ENCODE results near the gene ARHGAP10. TPM values are rescaled to one million over a fixed set of nuclear protein-coding genes. Genes with fewer than 3 reads are reported as not detected.

The ARHGAP10 gene
- total RNA-seq, 2 donors from 2014 or later: 30.3 to 69.6 TPM

DNA sequence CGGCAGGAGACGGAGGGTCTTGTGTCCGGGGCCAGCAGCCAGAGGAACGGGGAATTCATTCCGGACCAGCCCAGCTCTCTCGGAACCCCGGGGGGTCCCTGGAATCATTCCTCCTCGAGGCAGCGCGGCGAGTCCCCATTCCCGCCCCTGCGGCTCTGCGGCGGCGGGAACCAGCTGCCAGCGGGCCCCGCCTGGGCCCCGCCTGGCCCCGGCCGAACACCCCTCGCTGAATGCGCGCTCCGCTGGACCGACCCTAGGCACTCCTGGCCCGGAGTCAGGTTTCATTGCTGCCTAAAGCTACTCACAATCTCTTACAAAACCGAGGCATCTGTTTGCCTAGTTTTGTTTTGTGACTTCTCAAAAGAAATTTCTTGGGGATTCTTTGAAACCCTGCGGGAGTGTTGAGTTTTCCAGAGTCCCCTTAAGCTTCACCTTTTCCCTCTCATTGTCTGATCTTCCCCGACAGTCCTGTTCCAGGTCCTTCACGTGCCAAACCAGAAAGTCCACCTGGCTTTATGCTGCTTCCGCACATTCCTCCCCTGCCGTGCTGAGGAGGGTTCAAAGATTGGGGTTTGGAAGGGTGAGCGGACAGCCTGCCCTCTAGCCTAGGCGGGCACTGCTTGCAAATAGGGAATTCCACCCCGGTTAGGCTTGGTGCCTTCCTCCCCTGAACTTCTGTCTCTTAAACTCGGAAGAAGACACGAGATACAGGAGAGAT is 789 bp downstream of the ARHGAP10 start:
- Histone ChIP-seq H3K27me3 (replicated peaks; ENCODE audit: insufficient read depth) (no peaks in the 10 kb centered on the region), H3K9me3 (no peaks in the 10 kb centered on the region), H3K4me3 (peak overlapping the region; percentile 48 to 61), H3K4me1 (replicated peaks) (peaks cover 2% of the 10 kb centered on the region), H3K27ac (peak overlapping the region; percentile 79 to 85), H3K36me3 (no peaks in the 10 kb centered on the region)
- DNase-seq (ENCODE audit: low spot score): no peak
- WGBS: 1% methylated on average over 38 of the region's 38 CpGs
- intact Hi-C loops (cut with DNase I): loop anchor here (5.0 kb wide), 2 partner anchors 100 to 130 kb away; no protein-coding TSS in a partner anchor
- TF ChIP-seq CTCF (IDR thresholded peaks at IDR 0.05): no peak

GRCh38 chr4:147733716-147734344 is 1.9 kb downstream of the ARHGAP10 start:
- H3K27me3 ChIP-seq (replicated peaks; ENCODE audit: insufficient read depth): no peaks in the 10 kb centered on the region
- no peaks in the 10 kb centered on the region for H3K36me3 ChIP-seq
- peak overlapping the region; percentile 79 to 85 for H3K27ac ChIP-seq
- TF ChIP-seq POLR2A (IDR thresholded peaks at IDR 0.05) (no peak), CTCF (IDR thresholded peaks at IDR 0.05) (no peak), POLR2AphosphoS5 (IDR thresholded peaks at IDR 0.05) (no peak)
- peaks cover 2% of the 10 kb centered on the region for H3K4me1 ChIP-seq (replicated peaks)
- intact Hi-C loops (cut with DNase I): loop anchor here (5.0 kb wide), 2 partner anchors 98 to 128 kb away; no protein-coding TSS in a partner anchor
- WGBS: 74% methylated on average over 5 of the region's 5 CpGs
- H3K9me3 ChIP-seq: no peaks in the 10 kb centered on the region
- no peak for DNase-seq (ENCODE audit: low spot score)
- H3K4me3 ChIP-seq: peak overlapping the region; percentile 48 to 61

DNA sequence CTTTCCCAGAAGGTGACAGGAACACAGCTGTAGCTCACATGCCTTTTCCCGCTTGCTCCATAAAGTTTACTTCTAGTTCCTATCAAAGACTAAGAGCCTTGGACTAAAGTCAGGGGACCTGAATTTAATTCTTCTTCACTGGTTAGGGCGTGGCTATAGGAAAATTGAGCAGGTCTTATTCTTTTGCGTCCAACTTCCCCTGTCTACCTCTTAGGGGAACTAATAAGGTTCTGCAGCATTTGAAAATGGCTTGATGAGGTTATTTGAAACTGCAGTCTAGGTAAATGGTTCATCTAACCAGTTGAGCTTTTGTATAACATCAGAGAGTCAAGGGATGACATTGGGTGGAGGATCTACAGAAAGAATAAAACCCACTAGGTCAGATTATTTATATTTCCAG is 2.6 kb downstream of the ARHGAP10 start:
- DNase-seq (ENCODE audit: low spot score): no peak
- TF ChIP-seq CTCF (IDR thresholded peaks at IDR 0.05) (no peak), POLR2A (IDR thresholded peaks at IDR 0.05) (no peak), POLR2AphosphoS5 (IDR thresholded peaks at IDR 0.05) (no peak)
- peaks cover 2% of the 10 kb centered on the region for H3K4me1 ChIP-seq (replicated peaks)
- WGBS: 65% methylated on average over 3 of the region's 3 CpGs
- no peaks in the 10 kb centered on the region for H3K9me3 ChIP-seq
- intact Hi-C loops (cut with DNase I): loop anchor here (5.0 kb wide), 2 partner anchors 98 to 128 kb away; no protein-coding TSS in a partner anchor
- H3K4me3 ChIP-seq: peak overlapping the region; percentile 48 to 61
- H3K27ac ChIP-seq: peak overlapping the region; percentile 21 to 79
- no peaks in the 10 kb centered on the region for H3K27me3 ChIP-seq (replicated peaks; ENCODE audit: insufficient read depth)
- no peaks in the 10 kb centered on the region for H3K36me3 ChIP-seq

DNA sequence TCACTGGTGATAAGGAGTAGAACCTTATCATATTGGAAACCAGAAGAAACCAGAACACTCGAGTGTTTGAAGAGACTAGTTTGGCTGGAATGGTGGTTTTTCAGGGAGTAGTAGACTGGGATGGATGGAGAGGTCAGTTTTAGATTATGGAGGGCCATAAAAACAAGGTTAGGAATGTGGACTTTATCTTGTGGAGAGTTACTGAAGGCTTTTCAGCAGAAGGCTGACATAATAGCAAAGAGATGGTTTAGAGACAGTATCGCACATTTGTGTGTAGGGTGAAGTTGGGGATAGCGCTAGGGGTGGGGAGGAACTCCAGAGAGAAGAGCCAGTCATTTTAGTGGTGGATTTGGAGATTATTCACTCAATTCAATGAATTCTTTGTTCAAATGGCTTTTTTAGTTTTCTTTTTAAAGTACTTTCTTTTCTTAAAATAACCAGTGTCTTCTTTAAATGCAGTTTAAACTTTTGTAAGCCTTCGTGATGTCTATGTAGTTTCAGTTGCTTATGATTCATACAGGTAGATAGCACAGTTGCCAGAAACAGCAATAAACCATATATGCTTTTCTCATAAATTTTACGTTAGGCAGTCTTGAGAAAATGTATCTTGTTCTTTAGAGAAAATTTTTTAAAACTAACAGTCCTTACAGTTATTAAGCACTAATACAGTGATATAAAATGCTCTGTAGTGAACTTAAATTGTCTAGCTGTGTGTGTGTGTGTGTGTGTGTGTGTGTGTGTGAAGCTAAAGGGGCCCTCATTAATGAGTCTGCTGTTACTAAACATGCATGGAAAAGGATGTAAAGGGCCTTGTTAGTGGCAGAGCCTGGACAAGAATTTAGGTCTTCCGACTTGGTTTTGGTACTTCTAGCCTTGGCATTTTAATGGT is 3.8 kb downstream of the ARHGAP10 start:
- Histone ChIP-seq H3K27me3 (replicated peaks; ENCODE audit: insufficient read depth) (no peaks in the 10 kb centered on the region), H3K4me1 (replicated peaks) (peaks cover 2% of the 10 kb centered on the region), H3K36me3 (no peaks in the 10 kb centered on the region), H3K27ac (peak overlapping the region; percentile 21 to 79), H3K9me3 (no peaks in the 10 kb centered on the region), H3K4me3 (no peak overlapping the region)
- no peak for DNase-seq (ENCODE audit: low spot score)
- intact Hi-C loops (cut with DNase I): no loop called here
- WGBS: 70% methylated on average over 6 of the region's 6 CpGs
- TF ChIP-seq CTCF (IDR thresholded peaks at IDR 0.05) (no peak), POLR2AphosphoS5 (IDR thresholded peaks at IDR 0.05) (no peak), POLR2A (IDR thresholded peaks at IDR 0.05) (no peak)

All from prostate gland (tissue), 2 donors.